Epithelial cell of esophagus (primary cell): ENCODE results near the gene RPL3.
A peak's percentile ranks its signal among the peaks of the same experiment; 100 is the strongest.

Source experiments
- DNase-seq: peaks from one replicate; pipeline ENCODE4 v3.0.0; 2010; ENCODE audit warnings: low read depth
- H3K4me3 ChIP-seq: 2 replicates; pipeline ENCODE4 v1.5.1; 2011; ENCODE audit warnings: mild to moderate bottlenecking, low read length, control low read depth
- TF ChIP-seq, protein P1 (sequence below): IDR thresholded peaks from 2 replicates; pipeline ENCODE4 v1.5.1; 2011; ENCODE audit warnings: low read depth, mild to moderate bottlenecking, low read length, control low read depth, inconsistent platforms; ENCODE audit not compliant: insufficient read depth; ENCODE audit errors: missing control alignments

RPL3 gene

DNA sequence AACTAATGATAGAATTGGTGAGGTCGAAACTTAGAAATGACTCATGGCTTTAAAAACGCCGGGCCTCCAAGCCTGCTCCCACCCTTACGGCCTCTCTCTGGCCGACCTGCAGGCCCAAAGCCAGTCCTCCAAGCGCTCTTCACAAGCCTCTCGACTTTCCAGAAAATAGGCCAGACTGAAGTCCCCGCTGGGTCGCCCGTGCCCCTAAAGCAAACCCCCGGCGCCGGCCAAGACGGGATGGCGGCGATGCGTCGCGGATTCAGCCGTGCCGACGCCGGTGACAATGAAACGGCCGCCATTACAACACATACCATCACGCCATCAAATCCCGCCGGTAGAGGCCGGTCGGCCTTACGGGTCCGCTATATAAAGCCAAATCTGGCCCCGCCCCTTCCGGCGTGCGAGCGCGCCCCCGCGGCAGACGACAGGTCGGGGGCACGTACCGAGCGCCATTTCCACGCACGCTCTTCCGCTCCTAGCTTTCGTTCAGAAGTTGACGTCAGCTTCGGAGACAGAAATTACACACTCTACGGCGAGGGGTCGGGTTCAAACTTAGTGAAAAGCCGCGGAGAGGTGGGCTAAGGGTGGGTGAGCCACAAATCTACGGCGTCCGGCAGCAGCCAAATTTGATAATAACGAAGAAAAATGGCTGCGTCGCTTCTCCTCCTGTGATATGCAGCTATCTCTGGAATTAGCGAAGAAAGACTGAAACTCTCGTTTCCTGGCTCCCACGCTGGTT lies at the start of gene RPL3:
RPL3 (minus strand) TSS at position 340 of the 739 bp plus-strand sequence; CDS start at position 314, 26 bp downstream.
- peak; percentile 97 for DNase-seq
- TF ChIP-seq, protein P1, sequence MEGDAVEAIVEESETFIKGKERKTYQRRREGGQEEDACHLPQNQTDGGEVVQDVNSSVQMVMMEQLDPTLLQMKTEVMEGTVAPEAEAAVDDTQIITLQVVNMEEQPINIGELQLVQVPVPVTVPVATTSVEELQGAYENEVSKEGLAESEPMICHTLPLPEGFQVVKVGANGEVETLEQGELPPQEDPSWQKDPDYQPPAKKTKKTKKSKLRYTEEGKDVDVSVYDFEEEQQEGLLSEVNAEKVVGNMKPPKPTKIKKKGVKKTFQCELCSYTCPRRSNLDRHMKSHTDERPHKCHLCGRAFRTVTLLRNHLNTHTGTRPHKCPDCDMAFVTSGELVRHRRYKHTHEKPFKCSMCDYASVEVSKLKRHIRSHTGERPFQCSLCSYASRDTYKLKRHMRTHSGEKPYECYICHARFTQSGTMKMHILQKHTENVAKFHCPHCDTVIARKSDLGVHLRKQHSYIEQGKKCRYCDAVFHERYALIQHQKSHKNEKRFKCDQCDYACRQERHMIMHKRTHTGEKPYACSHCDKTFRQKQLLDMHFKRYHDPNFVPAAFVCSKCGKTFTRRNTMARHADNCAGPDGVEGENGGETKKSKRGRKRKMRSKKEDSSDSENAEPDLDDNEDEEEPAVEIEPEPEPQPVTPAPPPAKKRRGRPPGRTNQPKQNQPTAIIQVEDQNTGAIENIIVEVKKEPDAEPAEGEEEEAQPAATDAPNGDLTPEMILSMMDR, result no peak
- H3K4me3 ChIP-seq, result peak within 1 kb of the TSS; percentile 99

- TF ChIP-seq, protein P1, result no peak
- no peak overlapping the region for H3K4me3 ChIP-seq
- DNase-seq, result no peak
These were observed 49.8 kb upstream of the RPL3 start for GRCh38 chr22:39369186-39369585.

GRCh38 chr22:39368461-39368911 lies 49.1 kb upstream of the RPL3 start:
- DNase-seq, result no peak
- no peak overlapping the region for H3K4me3 ChIP-seq
- TF ChIP-seq, protein P1, result no peak

DNA sequence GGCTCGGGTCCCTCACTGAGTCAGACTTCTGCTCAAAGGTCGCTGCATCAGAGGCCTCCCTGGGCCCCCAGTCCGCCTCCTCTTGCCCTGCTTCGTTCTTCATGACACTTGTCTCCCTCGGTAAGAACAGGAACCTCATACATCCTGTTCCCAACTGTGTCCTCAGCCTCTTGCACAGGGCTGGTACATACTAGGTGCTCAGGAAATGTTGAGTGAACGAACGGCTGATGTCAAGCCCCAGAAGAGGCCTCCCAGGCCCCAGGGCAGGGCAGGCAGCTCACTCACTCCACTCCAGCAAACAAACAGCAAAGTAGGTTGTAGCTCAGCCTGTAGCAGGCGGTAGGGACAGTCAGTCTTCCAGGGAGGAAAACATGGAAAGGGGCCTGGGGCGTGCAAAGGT lies 47.6 kb upstream of the RPL3 start:
- TF ChIP-seq, protein P1, result no peak
- no peak overlapping the region for H3K4me3 ChIP-seq
- DNase-seq, result peak; percentile 42

GRCh38 chr22:39365492-39365780 lies 46.0 kb upstream of the RPL3 start:
- DNase-seq, result no peak
- no peak overlapping the region for H3K4me3 ChIP-seq
- TF ChIP-seq, protein P1, result no peak

- no peak overlapping the region for H3K4me3 ChIP-seq
- DNase-seq, result no peak
- TF ChIP-seq, protein P1, result no peak
These were observed 45.5 kb upstream of the RPL3 start for GRCh38 chr22:39364714-39365491.
